HG03565 (cell line): ENCODE measurements around the gene UTS2R.
"Not testable (repeated sequence)": the region's sequence is repeated elsewhere in the genome, so short reads cannot be mapped to it uniquely, and the experiment has no call there.

Experiments used
- ATAC-seq: cut with Tn5 transposase; IDR thresholded peaks from one replicate; pipeline ENCODE4 v1.9.1; 2021; ENCODE audit warnings: mild to moderate bottlenecking, moderate library complexity; ENCODE audit not compliant: unreplicated experiment

Gene UTS2R

DNA sequence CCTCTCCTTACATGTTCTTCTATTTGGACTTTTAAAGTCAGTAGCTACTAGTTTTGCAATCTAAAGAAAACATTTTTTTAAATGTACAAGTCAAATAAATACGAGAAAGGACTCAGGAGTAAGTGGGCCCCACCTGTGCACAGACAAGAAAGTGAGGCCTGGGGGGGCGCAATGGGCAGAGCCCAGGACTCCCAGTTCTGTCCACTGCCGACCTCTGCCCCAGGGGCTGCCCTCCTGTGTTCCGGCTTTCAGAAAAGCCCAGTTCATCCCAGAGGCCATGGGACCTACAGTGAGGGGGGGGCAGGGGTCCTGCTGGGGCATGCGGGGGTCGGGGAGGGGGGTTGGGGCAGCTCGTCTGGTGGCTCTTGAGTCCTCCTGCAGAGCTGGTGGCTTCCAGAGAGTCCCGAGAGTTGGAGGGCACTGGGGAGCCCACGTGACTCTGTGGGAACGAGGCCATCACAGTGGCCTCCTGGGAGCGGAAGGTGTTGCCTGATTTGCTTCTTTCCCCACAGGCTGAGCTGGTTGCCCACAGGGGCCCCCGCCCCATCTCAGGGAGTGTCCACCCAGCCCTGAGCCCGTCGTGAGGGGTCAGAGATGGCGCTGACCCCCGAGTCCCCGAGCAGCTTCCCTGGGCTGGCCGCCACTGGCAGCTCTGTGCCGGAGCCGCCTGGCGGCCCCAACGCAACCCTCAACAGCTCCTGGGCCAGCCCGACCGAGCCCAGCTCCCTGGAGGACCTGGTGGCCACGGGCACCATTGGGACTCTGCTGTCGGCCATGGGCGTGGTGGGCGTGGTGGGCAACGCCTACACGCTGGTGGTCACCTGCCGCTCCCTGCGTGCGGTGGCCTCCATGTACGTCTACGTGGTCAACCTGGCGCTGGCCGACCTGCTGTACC, 2.4 kb downstream of the UTS2R start:
- ATAC-seq = no peak

- no peak for ATAC-seq
Observed at GRCh38 chr17:82374626-82375331, 3.2 kb downstream of the UTS2R start.

DNA sequence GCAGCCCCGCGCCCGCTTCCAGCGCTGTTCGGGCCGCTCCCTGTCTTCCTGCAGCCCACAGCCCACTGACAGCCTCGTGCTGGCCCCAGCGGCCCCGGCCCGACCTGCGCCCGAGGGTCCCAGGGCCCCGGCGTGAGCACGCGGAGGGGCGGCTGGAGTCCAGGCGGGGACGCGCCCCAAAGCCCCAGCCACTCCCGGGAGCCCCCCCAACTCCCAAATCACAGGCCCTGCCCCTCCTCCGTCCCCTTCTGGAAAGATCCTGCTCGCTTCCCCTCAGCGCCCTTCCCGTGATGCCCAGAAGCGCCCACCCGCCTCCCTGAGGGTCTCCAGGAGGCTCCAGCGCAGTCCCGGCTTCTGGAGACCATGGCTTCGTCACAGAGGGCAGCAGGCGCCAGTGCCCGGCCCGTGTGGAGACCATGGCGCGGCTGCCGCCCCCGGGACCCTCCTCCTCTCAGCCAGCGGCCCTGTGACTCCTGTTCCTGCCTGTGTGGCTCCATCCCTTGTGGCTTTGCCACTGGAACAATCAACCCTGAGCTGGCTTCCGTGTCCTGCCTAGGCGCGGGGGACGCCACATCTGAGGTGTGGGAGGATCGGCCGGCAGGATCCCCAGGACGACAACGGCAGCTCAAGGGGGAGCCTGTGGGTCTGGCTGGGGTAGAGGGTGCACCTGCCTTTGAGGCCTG, 3.9 kb downstream of the UTS2R start:
- no peak for ATAC-seq

DNA sequence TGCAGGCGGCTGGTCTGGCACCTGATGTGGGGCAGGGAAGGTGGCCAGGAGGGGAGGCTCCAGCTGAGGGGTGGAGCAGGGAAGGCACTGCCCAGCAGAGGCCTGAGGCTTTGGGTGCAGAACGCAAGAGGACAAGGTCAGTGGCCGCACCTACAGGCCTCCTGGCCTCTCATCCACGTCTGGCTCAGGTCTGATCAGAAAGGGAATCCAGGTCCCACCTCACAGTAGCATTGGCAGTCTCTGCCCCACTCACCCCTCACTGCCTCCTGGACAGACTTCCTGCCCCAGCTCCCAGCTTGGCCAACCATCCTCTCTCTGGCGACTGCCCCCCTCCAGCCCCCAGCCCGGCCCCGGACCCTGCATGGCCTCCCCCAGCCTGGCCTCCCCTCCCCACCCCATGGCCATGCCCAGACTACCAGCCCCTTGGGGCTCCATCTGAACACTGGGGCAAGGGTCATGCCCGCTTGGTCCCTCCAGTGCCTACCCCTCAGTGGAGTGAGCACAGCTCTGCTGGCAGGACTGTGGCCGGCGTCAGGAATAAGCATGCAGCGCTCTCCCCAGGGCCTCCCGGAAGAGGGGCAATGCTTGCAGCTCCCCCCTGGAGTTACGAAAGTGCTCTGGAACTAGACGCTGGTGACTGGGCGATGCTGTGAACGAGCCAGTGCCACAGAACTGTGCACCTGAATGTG, 4.6 kb downstream of the UTS2R start:
- no peak for ATAC-seq

- not testable (repeated sequence) for ATAC-seq
Observed at GRCh38 chr17:82377294-82377693, 5.7 kb downstream of the UTS2R start.

GRCh38 chr17:82377924-82378740, 6.6 kb downstream of the UTS2R start:
- no peak for ATAC-seq

- ATAC-seq = no peak
Observed at GRCh38 chr17:82378741-82379021, 7.1 kb downstream of the UTS2R start.

- no peak for ATAC-seq
Observed at GRCh38 chr17:82380860-82381702, 9.5 kb downstream of the UTS2R start.

GRCh38 chr17:82381703-82382009, 10.1 kb downstream of the UTS2R start:
- not testable (repeated sequence) for ATAC-seq

DNA sequence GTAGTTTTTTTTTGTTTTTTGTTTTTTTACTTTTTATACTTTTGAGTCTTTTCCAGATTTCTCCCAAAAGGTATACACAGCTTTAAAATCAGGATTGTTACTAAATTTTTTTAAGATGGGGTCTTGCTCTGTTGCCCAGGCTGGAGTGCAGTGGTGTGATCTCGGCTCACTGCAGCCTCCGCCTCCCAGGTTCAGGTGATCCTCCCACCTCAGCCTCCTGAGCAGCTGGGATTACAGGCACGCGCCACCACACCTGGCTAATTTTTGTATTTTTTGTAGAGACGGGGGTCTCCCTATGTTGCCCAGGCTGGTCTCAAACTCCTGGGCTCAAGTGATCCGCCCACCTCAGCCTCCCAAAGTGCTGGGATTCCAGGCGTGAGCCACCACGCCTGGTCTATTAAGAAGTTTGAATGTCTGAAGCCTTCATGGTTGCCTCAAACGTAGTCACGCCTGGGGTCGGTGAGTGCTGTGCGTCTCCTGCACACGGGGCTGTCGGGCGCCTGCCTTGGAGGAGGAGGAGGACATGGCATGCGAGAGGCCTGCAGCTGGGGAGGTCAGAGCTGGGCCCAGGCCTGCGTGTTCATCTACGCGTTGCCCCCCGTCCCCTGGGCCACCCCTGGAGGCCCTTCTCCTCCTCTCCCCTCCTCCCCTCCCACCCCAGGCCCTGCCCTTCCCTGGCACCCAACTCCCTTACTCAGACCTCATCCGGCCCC, 10.8 kb downstream of the UTS2R start:
- not testable (repeated sequence) for ATAC-seq

DNA sequence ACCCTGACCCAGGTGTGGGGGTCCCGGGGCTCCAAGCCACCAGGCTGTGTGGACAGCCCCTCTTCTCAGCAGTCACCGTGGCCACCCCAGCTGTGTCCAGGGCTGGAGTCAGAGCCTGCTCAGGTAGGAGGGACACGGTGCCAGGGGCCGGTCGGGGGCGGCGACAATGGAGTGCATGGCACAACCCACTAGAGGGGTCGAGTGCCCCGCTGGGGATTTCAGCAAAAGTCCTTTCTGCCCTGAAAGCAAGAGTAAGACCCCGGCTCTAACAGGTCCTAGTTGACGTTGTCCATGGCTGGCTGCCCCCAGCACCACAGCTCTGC, 11.3 kb downstream of the UTS2R start:
- no peak for ATAC-seq

DNA sequence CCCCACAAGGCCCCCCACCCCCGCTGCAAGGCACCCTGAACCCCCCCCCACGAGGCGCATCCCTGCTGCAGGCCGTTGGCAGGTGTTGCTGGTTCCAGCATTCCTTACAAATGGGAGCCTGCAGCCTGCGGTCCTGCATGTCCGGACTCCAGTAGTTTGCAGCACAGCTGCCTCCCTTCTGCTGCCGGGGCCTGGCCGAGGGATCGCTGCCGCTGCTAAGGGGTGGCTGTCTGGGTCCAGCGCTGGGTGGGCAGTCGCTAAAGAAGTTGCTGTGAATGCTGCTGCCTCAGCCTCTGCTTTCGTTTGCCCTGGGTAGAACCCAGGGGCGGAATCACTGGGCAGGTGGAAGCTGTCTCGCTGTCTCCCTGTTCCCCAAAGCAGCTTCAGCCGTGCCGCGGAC, 11.8 kb downstream of the UTS2R start:
- no peak for ATAC-seq

- no peak for ATAC-seq
Observed at GRCh38 chr17:82384051-82384729, 12.6 kb downstream of the UTS2R start.

DNA sequence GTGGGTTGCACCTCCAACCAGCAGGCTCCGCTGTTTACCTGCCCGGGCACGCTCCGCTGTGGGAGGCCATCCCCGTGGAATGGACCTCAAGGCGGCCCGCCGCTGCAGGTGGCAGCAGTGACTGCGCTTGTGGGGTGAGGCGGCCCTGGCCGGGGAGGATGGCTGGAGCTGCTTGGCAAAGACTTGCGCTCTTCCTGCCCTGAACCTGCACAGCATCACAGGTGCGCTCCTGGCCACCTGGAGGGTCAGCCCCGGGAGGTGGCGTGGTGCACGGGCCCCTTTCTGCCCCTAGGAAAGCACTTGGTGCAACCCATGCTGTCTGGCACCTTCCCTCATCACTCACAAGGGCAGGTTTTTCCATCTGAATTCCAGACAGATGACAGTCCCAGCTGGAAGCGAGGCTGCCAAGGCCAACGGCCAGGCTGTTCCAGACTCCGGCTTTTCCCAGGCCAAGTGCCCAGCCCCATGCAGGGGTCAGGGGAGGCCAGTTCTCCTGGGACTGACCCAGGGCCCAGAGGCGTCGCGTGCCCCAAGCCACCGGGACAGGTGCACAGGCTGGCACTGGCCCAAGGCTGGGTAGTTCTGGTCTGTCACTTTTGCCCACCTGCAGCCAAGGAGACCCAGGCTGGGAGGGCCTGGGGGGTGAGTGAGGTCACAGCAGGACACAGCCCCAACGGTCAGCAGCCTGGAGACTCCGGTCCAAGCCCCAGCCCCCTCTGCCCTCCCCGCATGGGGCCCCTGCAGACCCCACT, 13.3 kb downstream of the UTS2R start:
- no peak for ATAC-seq

DNA sequence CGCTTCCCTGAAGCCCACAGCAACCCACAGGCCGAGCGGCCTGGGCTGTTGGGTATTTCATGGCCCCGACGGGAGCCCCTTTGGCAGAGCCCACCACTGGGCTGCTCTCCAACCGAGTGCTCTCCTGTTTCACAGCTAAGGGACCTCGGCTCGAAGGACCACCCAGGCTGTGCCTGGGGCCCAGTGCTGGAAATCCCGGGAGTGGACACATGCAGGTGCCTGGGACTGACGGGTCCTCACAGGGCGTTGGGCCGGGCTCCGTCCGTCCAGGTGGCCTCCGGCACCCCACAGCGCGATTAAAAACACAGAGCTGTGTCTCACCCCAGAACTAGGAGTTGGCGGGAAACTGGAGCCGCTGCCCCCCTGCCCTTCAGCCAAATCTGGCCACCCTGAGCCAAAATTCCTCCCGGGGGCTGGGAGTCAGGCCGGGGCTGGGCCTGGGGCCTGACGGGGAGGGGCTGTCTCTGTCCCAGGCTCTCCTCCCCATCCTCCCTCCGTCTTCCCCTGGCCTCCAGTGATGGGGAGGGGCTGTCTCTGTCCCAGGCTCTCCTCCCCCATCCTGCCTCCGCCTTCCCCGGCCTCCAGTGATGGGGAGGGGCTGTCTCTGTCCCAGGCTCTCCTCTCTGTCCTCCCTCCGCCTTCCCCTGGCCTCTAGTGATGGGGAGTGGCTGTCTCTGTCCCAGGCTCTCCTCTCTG, 14.1 kb downstream of the UTS2R start:
- no peak for ATAC-seq

GRCh38 chr17:82386255-82386831, 14.8 kb downstream of the UTS2R start:
- ATAC-seq = no peak
